GM19468 (cell line): Measurements from ENCODE around the gene UBE2U.

ENCODE experiments used
- ATAC-seq: cut with Tn5 transposase; IDR thresholded peaks from one replicate; pipeline ENCODE4 v1.9.1; 2021; ENCODE audit warnings: mild to moderate bottlenecking, moderate library complexity, moderate number of reproducible peaks; ENCODE audit not compliant: unreplicated experiment; ENCODE audit errors: extremely low read depth

UBE2U gene

GRCh38 chr1:64203420-64203819 lies at the start of gene UBE2U:
Gene UBE2U (plus strand): TSS chr1:64203623. CDS start chr1:64204051, 428 bp downstream.
- no peak for ATAC-seq

GRCh38 chr1:64155278-64155677 lies 48.1 kb upstream of the UBE2U start:
- no peak for ATAC-seq

- no peak for ATAC-seq
Observed at GRCh38 chr1:64161357-64161941, 42.0 kb upstream of the UBE2U start.

- no peak for ATAC-seq
Observed at GRCh38 chr1:64162151-64162550, 41.3 kb upstream of the UBE2U start.

- no peak for ATAC-seq
Observed at GRCh38 chr1:64162804-64163203, 40.6 kb upstream of the UBE2U start.

GRCh38 chr1:64163431-64163830 lies 40.0 kb upstream of the UBE2U start:
- no peak for ATAC-seq

- no peak for ATAC-seq
Observed at GRCh38 chr1:64163970-64164369, 39.5 kb upstream of the UBE2U start.

GRCh38 chr1:64166629-64167028 lies 36.8 kb upstream of the UBE2U start:
- ATAC-seq: no peak

GRCh38 chr1:64167176-64167575 lies 36.2 kb upstream of the UBE2U start:
- ATAC-seq: no peak

GRCh38 chr1:64171246-64171645 lies 32.2 kb upstream of the UBE2U start:
- ATAC-seq: no peak

GRCh38 chr1:64171797-64172281 lies 31.6 kb upstream of the UBE2U start:
- ATAC-seq: no peak

GRCh38 chr1:64172458-64172983 lies 30.9 kb upstream of the UBE2U start:
- ATAC-seq: no peak

- no peak for ATAC-seq
Observed at GRCh38 chr1:64173336-64173940, 30.0 kb upstream of the UBE2U start.

- ATAC-seq: no peak
Observed at GRCh38 chr1:64175639-64176038, 27.8 kb upstream of the UBE2U start.

- no peak for ATAC-seq
Observed at GRCh38 chr1:64176659-64177058, 26.8 kb upstream of the UBE2U start.

GRCh38 chr1:64179588-64179987 lies 23.8 kb upstream of the UBE2U start:
- no peak for ATAC-seq

GRCh38 chr1:64182207-64182606 lies 21.2 kb upstream of the UBE2U start:
- ATAC-seq: no peak

- ATAC-seq: no peak
Observed at GRCh38 chr1:64183395-64184002, 19.9 kb upstream of the UBE2U start.

GRCh38 chr1:64184003-64184440 lies 19.4 kb upstream of the UBE2U start:
- ATAC-seq: no peak

- ATAC-seq: no peak
Observed at GRCh38 chr1:64186138-64186897, 17.1 kb upstream of the UBE2U start.

GRCh38 chr1:64186898-64187280 lies 16.5 kb upstream of the UBE2U start:
- ATAC-seq: no peak
